K562 (cell line): ENCODE results near the gene CDC27.
"Not testable (repeated sequence)": the region's sequence is repeated elsewhere in the genome, so short reads cannot be mapped to it uniquely, and the experiment has no call there.

Experiments used
- CTCF ChIP-seq, 3 experiments: IDR thresholded peaks in 2 of 3; conservative IDR thresholded peaks in 1 of 3; 2 replicates each; pipeline ENCODE4 v1.5.1; 2011 to 2012; ENCODE audit warnings: low read length in 3 of 3, mild to moderate bottlenecking in 3 of 3, control low read depth in 2 of 3, improper control_type of control experiment in 1 of 3, inconsistent platforms in 1 of 3, low read depth in 1 of 3, mixed read lengths in 1 of 3, moderate library complexity in 1 of 3; ENCODE audit not compliant: insufficient read depth in 2 of 3
- NR0B1 ChIP-seq: fragments of 450-650 bp; IDR thresholded peaks from one replicate; pipeline ENCODE4 v1.6.1; 2018; ENCODE audit warnings: mild to moderate bottlenecking, moderate library complexity; ENCODE audit not compliant: partially characterized antibody
- TBL1XR1 ChIP-seq, 2 experiments: IDR thresholded peaks; 2 replicates each; pipeline ENCODE4 v1.6.1; 2012; ENCODE audit warnings: improper control_type of control experiment in 2 of 2, low read length in 2 of 2, mild to moderate bottlenecking in 1 of 2

GRCh38 chr17:47070266-47070665 lies 118.8 kb downstream of the CDC27 start:
- TF ChIP-seq NR0B1; CTCF (IDR thresholded peaks at IDR 0.05 in 2 of 3, conservative IDR thresholded peaks at IDR 0.05 in 1 of 3; ENCODE audit: insufficient read depth in 2 of 3, low read depth in 1 of 3, low read length in 3 of 3); TBL1XR1 (IDR thresholded peaks at IDR 0.05; ENCODE audit: low read length in 2 of 2): not testable (repeated sequence)
